Omental fat pad (tissue), 4 donors: ENCODE results near the gene CABLES1. TPM values are rescaled to one million over a fixed set of nuclear protein-coding genes. Genes with fewer than 3 reads are reported as not detected.

ENCODE experiments used
- ATAC-seq: fragments of 150-250 bp; one replicate; pipeline ENCODE4 v1.9.1; 2016; ENCODE audit warnings: mild to moderate bottlenecking, moderate library complexity; ENCODE audit not compliant: low FRiP score
- DNase-seq: peaks from one replicate; pipeline ENCODE4 v3.0.0-alpha.2; 2019; ENCODE audit warnings: low spot score
- total RNA-seq, 4 donors: library from RNA; depleted of rRNA; stranded (reverse); fragments of >200 nt; gene quantifications; one replicate each; pipeline ENCODE4 v1.1.0, GENCODE V29; 2016
- TF ChIP-seq, protein P1 (sequence below), 3 donors: fragments of 450-650 bp; IDR thresholded peaks; one replicate each; pipeline ENCODE4 v1.5.1; 2016 to 2017; ENCODE audit warnings: antibody characterized with exemption in 3 of 3, mild to moderate bottlenecking in 3 of 3, moderate library complexity in 2 of 3

Gene CABLES1
- total RNA-seq, 4 donors from 2014 or later: 24.4 to 95.9 (median 30.4) TPM

DNA sequence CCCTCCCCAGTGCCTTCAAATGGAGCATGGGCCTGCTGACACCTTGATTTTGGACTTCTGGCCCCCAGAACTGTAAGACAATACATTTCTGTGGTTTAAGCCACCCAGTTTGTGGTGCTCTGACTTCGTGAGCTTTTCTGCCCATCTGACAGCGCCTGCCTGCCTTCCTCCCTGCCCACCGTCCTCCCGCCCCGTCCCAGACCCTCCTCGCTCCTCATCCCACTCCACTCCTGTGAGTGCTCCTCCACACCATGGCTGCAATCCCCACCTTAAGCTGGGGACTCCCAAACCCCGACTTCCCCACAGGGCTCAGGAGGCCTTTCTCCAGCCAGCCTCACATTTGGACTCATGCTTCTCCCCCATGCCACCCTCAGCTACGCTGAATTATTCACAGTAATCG is 70.7 kb downstream of the CABLES1 start:
- DNase-seq (no peak), ATAC-seq (no peak)
- TF ChIP-seq, protein P1, sequence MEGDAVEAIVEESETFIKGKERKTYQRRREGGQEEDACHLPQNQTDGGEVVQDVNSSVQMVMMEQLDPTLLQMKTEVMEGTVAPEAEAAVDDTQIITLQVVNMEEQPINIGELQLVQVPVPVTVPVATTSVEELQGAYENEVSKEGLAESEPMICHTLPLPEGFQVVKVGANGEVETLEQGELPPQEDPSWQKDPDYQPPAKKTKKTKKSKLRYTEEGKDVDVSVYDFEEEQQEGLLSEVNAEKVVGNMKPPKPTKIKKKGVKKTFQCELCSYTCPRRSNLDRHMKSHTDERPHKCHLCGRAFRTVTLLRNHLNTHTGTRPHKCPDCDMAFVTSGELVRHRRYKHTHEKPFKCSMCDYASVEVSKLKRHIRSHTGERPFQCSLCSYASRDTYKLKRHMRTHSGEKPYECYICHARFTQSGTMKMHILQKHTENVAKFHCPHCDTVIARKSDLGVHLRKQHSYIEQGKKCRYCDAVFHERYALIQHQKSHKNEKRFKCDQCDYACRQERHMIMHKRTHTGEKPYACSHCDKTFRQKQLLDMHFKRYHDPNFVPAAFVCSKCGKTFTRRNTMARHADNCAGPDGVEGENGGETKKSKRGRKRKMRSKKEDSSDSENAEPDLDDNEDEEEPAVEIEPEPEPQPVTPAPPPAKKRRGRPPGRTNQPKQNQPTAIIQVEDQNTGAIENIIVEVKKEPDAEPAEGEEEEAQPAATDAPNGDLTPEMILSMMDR (IDR thresholded peaks at IDR 0.05): no peak

DNA sequence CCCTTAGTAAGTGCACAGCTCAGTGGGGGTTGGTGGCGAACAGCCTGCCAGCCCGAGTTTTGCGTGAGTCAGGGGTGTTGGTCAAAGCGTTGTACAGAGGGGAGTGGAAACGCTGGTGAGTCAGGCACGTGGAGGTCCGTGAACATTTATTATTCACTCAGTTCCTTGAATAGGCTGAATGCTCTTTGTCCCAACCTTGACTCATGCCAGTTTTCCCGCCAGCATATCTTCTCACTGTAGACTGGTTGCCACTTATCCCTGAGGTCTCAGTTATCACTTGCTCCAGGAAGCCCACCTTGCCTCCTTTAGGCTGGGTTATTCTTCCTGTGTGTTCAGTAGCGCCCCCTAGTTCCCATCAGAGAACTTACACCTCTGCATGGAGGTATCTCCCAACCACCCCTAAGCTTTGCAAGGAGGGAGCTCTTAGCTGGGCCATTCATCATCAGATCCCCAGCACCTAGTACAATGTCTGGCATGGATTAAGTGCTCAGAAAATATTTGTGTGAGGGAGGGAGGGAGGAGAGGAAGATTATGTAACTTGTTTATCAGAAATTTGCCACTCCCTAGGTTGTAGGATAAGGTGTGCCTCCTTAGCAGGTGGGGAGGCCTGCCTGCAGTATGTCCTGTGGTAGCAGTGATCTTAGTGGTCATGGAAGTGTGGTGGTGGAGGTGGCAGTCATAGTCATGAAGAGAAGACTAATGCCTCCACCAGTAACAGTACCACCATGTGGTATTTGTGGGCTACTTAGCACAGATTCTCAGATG is 72.1 kb downstream of the CABLES1 start:
- DNase-seq: no peak
- TF ChIP-seq, protein P1 (IDR thresholded peaks at IDR 0.05): no peak
- no peak for ATAC-seq

DNA sequence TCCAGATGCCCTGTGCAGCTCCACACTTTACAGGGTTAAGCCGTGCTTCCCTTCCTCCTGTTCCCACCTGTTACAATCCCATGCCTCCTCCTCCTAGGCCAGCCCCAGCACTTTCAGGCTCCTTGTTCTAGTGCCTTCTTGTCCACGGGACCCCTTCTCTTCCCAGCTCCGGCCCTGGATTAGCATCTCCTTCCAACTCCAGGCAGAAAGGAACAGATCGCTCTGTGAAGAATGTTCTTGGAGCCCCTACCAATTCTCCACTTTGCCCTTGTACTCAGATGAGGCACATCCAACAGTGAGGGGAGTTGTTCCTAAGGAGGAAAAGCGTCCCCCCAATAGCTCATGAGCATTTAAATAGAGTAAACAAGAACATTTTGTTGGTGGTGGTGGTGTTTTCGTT is 72.7 kb downstream of the CABLES1 start:
- TF ChIP-seq, protein P1 (IDR thresholded peaks at IDR 0.05): no peak
- DNase-seq (no peak), ATAC-seq (no peak)

DNA sequence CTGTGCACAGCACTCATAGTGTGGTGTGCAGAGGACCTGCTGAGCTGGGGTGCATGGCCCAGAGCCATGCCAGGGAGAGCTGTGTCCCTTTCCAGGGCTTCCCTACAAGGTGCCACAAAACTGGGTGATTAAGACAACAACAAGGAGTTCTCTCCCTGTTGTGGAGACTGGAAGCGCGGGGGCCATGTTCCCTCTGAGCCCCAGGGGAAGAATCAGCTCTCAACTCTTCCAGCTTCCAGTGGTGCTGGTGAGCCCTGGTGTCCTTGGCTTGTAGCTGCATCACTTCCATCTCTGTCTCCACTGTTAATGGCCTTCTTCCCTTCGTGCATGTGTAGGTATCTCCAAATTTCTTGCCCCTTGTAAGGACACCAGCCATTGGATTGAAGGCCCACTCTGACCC is 73.3 kb downstream of the CABLES1 start:
- DNase-seq (no peak), ATAC-seq (no peak)
- TF ChIP-seq, protein P1 (IDR thresholded peaks at IDR 0.05): no peak

DNA sequence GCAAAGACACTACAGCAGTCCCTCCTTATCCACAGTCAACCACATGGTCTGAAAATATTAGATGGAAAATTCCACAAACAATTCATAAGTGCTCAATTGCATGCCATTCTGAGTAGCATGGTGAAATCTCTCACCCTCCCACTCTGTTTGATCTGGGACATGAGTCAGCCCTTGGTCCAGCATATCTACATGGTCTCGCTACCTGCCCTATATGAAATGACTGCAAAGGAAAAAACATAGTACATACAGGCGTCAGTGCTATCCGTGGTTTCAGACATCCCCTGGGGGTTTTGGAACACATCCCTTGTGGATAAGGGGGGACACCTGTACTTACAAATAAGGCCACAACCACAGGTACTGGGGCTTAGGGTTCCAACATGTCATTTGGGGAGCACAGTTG is 73.7 kb downstream of the CABLES1 start:
- DNase-seq (no peak), ATAC-seq (peak; percentile 65)
- TF ChIP-seq, protein P1 (IDR thresholded peaks at IDR 0.05): no peak

DNA sequence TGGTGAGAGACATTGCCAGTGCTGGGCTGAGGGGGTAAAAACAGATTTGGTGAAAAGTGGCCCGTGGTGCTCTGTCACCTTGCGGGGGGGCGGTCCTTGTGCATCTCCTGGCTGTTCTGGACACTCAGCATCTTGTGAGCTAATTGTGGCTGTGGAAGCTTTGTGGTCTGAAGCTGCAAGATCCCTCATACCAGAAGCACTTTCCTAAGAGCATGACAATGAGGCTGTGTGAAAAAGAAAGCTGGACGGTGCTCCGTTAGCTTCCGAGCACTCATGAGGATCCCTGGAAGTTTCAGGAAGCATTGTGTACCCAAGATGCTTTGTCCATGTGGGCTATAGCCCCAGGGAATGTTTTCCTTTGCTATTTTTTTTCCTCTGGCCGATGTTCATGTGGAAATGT is 74.5 kb downstream of the CABLES1 start:
- TF ChIP-seq, protein P1 (IDR thresholded peaks at IDR 0.05): no peak
- no peak for ATAC-seq
- DNase-seq: no peak

DNA sequence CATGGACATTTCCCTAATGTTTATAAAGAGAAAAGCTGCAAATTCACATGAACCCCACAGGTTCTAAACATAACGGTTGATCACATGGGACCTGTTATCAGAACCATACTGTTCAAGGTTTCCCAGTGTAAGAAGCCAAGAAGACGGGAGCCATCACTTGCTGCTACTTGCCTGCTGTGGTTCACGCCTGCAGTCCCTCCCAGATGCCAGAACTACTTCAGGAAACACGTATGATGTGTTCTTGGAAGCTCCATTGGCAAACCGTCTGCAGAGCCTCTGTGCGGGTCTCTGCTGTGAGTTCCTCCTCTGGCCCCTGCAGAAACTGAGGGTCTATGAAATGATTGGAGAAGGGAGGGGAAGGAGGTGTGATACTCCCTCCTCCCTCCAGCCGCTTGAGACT is 75.2 kb downstream of the CABLES1 start:
- TF ChIP-seq, protein P1 (IDR thresholded peaks at IDR 0.05): no peak
- DNase-seq (no peak), ATAC-seq (no peak)
